Limb (tissue), 2 donors: ENCODE data around the gene PHF21A.
A peak's percentile ranks its signal among the peaks of the same experiment; 100 is the strongest.

Experiments
- DNase-seq, 2 donors: peaks; one replicate each; pipeline ENCODE4 v3.0.0-alpha.2; 2016; ENCODE audit errors: extremely low spot score in 2 of 2

PHF21A gene

DNA sequence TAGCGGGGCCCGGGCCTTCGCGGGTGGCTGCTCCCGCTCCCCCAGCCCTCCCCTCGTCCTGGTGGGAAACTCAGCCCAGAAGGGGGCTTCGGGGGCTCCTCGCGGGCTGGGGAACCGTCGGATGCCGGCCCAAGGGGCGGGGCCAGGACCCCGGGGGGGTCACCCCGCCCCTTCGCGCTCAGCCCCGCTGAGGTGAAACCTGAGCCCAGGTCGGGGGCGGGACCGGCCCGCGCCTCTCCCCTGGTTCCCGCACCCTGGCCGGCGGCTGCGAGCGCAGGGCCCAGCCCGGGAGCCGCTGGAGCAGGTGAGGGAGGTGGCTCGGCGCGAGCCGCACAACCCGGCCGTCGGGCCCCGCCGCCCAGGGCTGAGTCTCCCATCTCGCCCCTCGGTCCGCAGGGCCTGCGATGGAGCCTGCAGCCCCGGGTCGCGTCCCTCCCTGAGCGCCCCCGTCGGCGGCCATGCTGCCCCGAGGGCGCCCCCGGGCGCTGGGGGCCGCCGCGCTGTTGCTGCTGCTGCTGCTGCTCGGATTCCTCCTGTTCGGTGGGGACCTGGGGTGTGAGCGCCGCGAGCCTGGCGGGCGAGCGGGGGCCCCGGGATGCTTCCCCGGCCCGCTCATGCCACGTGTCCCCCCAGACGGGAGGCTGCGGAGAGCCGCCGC lies 198.7 kb downstream of the PHF21A start, which contains the start of gene LARGE2:
TSS of gene LARGE2 (plus strand) at position 232 of the 658 bp plus-strand sequence. CDS start at position 459, 227 bp downstream.
- peak in 1 of 2 donors; percentile 54 for DNase-seq

DNA sequence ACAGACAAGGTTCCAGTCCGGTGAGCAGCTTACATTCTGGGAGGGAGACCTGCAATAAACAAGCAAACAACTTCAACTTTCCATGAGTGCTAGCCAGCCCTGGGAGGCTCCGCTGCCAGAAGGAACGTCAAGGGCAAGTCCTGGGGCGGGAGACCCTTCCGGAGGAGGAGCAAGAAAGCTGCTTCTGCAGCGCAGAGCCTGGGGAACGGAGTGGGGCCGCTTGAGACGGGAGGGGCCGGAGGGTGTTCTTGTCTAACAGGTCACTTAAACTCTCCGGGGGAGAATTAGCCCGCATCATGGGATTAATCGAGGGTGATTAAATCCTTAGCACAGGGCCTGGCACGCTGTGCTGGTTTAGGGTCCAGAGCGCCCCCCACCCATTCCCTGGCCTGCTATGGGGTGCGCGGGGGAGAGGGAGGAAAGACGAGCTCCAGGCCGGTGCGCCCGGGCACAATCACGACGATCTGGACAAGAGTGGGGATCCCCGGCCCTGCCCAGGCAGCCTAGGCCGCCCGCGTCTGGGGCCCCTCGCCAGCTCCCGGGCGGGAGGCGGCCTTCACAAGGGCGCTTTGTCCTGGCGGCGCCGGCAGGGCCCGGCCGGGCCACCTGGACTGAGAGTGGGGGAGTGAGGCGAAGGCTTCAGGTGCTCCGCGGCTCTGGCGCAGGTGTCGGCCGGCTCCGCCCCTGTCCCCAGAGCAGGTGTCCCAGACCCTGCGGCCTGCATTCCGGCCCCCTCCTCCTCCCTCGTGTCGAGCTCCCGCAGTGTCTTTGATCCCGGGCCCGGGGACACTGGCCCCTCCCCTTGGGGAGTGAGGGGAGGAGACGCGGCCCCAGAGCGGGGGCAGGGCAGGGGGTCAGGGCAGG lies 199.5 kb downstream of the PHF21A start:
- DNase-seq = peak in 1 of 2 donors; percentile 54

GRCh38 chr11:45920531-45921477 lies 200.4 kb downstream of the PHF21A start:
- peak in 1 of 2 donors; percentile 24 for DNase-seq

DNA sequence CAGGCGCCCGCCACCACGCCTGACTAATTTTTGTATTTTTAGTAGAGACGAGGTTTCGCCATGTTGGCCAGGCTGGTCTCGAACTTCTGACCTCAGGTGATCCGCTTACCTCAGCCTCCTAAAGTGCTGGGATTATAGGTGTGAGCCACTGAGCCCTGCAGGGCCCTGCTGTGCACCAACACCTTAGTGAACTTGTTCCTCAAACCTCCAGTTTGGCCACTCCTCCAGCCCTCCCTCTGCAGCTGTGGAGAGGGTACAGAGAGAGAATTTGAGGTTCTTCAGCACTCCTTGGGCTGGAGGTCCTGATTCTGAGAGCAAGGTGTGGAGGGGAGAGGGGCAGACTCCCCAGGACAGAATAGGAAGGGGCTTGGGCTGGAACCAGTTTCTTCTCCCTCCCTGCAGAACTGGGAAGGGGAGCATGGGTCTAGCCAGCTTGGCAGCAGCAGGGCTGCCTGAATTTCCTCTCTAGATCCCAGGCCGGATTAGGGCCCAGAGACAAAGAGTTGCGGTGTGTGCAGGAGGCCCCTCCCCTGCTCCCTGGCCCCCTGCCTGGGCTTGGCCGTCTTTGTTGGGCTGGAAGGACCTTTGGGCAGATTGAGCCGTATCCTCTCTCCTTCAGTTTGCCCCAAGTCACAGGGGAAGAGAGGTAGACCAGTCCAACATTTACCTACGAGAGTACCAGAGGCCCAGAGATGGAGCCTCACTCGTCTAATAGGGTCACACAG lies 201.3 kb downstream of the PHF21A start:
- DNase-seq = peak in 1 of 2 donors; percentile 37

DNA sequence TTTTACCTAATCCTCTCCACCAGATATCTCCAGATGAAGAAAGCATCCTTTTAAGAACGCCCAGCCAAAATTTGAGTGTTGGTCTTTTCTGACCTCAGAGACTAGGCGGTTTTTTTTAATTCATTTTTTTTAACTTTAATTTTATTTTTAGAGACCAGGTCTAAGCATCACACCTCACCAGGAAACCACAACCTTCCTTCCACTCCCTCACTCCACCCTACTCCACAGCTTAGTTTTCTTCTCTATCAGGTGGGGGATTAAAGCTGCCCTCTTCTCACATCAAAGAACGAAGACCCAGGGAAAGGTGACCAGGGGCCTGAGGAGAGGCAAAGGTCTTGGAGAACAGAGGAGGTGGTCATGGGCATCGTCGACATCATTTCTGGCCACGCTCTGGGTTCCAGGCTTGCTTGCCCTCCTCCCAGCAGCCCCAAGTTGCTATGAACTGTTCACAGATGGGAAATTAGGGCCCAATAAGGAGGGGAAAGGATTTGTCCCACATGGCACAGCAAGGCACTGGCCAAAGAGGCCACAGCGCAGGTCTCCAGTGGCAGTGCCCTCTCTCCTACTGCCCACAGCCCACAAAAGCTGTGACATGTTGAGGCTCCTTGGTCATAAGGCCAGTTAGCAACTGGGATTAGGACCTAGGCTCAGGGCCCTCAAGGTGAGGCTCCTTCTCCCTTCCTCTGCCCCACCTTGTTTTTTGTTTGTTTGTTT lies 202.1 kb downstream of the PHF21A start:
- no peak for DNase-seq

GRCh38 chr11:45918331-45918941 lies 202.8 kb downstream of the PHF21A start:
- DNase-seq = peak in 1 of 2 donors; percentile 78

GRCh38 chr11:45917623-45918330 lies 203.5 kb downstream of the PHF21A start, which contains the start of gene PEX16:
PEX16 (minus strand) TSS chr11:45917877; CDS start chr11:45917811, 66 bp downstream.
- peak; percentile 95 to 99 for DNase-seq

GRCh38 chr11:45917286-45917622 lies 204.0 kb downstream of the PHF21A start:
- DNase-seq = no peak

GRCh38 chr11:45915446-45915845 lies 205.8 kb downstream of the PHF21A start:
- DNase-seq = no peak

DNA sequence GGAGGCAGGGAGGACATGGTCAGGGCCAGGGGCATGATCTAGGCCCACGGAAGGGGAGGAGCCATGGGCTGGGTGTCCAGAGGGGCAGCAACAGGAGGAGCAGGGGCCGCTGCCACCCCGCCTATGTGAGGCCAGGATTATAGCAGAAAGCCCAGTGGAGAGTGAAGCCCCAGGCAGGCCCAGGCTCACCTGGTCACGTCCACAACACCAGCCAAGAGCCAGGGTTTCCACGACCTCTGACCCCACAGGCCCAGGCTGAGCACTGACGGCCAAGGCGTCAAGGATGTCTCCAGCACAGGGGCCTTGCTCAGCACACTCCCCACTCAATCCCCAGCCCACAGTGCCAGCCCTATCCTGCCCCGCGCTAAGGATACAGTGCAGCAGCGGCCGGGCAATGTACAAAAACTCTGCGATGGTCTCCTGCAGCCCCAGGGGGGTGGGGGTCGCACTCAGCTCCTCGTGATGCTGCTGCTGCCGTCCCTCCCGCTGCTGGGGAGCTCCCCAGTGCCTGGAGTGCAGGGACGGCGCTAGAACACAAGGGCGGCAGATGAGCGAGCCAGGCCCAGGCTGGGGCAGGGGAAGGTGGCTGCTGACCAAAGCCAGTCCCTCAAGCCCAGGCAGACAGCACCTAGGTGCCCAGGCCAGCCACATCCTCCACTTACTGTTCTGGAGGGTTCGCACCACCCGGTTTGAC lies 207.2 kb downstream of the PHF21A start:
- DNase-seq = no peak

DNA sequence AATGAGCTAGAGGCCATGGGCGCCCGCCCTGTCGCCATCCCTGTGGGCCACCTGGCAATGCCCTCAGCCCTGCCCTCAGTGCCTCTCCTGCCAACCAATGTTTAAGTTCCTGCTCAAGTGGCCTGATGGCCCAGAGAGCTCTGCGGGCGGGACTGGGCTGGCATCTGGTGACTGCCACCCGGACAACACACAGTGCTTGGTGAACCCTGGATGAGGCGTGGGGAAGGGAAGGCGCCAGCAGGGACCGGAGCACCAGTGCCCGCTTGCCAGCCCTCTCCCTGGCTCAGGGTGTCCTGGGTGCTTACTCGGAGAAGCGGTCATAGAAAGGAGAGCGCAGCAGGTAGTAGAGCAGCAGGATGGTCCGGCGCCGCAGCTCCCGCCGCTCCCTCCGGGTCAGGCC lies 207.7 kb downstream of the PHF21A start:
- no peak for DNase-seq

DNA sequence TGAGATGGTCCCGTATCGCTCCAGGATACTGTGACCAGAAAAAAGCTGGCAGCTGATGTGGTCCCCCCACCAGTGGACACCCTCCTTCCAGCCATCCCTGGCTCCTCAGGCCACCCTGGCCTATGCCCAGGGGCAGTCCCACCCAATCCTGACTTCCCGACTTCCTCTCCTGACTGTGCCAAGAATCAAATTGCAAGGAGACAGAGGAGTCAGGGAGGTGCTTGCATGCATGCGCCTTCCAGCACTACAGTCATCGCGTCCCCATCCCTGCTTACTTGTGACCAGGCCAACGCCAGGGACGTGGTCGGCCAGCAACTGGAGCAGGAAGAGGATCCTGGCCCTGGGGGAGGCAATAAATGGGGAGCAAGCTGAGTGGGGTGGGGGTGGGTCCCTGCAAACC lies 210.6 kb downstream of the PHF21A start:
- no peak for DNase-seq

- no peak for DNase-seq
These were observed 211.4 kb downstream of the PHF21A start for GRCh38 chr11:45909594-45910475.

GRCh38 chr11:45907911-45908370 lies 213.3 kb downstream of the PHF21A start:
- no peak for DNase-seq

DNA sequence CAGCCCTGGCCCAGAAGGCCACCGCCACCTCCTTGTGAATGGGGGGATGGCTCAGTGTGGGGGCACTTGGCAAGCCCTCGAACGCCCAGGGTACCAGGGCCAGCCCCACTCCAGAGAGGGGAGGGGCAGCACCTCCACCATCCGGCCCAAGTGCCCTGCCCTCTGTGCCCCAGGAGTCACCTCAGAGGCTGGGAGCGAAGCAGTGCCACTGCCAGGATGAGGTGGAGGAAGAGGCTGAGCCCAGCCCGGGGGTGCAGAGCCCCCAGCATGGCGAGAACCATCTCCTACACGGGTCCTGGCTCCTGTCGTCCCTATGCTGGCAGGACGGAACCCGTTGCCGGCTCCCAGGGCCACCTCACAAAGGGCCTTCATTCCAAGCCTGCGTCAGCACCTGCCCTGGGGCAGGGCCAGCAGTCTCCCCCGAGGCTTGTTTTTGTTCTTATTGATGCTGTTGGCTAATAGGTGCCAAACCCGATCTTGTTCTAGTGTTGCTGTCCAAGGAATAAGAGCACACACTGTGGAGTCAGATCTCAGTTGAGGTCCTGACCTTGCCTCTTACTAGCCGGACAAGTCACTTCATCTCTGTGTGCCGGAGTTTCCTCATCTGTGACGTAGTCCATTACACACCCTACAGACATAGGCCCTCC lies 214.2 kb downstream of the PHF21A start, which contains the start of gene FREY1:
TSS of gene FREY1 (minus strand) at position 307 of the 647 bp plus-strand sequence. CDS start at position 281, 26 bp downstream.
- no peak for DNase-seq

DNA sequence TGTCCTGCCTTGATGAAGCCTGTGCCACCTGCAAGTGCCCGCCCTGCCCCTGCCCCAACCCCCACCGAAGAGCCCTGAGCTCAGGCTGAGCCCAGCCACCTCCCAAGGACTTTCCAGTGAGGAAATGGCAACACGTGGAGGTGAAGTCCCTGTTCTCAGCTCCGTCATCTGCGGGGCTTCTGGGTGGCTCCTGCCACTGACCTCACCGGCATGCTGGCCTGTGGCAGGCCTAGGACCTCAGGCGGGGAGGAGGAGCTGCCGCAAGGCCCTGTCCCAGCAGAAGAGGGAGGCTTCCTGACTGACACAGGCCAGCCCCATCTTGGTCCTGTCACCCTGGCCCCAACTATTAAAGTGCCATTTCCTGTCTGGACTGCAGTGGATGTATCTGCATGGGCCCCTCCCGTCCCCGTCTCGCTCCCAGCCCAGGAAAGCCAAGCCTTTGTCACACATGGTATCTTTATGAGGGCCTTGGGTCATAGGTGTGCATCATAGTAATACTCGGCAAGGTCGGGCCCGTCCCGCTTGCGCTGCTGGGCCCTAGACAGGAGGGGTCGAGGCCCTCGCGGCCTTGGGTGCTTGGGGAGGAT lies 215.1 kb downstream of the PHF21A start:
- DNase-seq = no peak
